Activated naive CD4-positive, alpha-beta T cell treated with anti-CD3 and anti-CD28 coated beads, Interleukin-2, amount 50 U/mL, for 24 hours (primary cell): ENCODE measurements around the gene ZC3H10.
"Not testable (repeated sequence)": the region's sequence is repeated elsewhere in the genome, so short reads cannot be mapped to it uniquely, and the experiment has no call there.

Source experiments
- H3K27ac Mint-ChIP-seq: one replicate; pipeline ENCODE4 v1.8.0; 2021; ENCODE audit warnings: mild to moderate bottlenecking, mixed read lengths
- H3K27me3 Mint-ChIP-seq: one replicate; pipeline ENCODE4 v1.8.0; 2021; ENCODE audit warnings: mixed read lengths
- H3K36me3 Mint-ChIP-seq: one replicate; pipeline ENCODE4 v1.8.0; 2021; ENCODE audit warnings: mixed read lengths
- H3K4me1 Mint-ChIP-seq: one replicate; pipeline ENCODE4 v1.8.0; 2021; ENCODE audit warnings: mixed read lengths
- H3K4me3 Mint-ChIP-seq: one replicate; pipeline ENCODE4 v1.8.0; 2021; ENCODE audit warnings: mild to moderate bottlenecking, mixed read lengths
- H3K9me3 Mint-ChIP-seq: one replicate; pipeline ENCODE4 v1.8.0; 2021; ENCODE audit warnings: mixed read lengths

Gene ZC3H10

GRCh38 chr12:56154246-56154771, 36.2 kb downstream of the ZC3H10 start:
- Mint-ChIP-seq H3K4me3 (no peak overlapping the region), H3K4me1 (peaks cover 44% of the 10 kb centered on the region), H3K27me3 (no peaks in the 10 kb centered on the region), H3K36me3 (peaks cover 5% of the 10 kb centered on the region), H3K27ac (no peak overlapping the region), H3K9me3 (no peaks in the 10 kb centered on the region)

- Mint-ChIP-seq H3K4me1 (peaks cover 49% of the 10 kb centered on the region), H3K4me3 (no peak overlapping the region), H3K9me3 (no peaks in the 10 kb centered on the region), H3K36me3 (peaks cover 5% of the 10 kb centered on the region), H3K27ac (no peak overlapping the region), H3K27me3 (no peaks in the 10 kb centered on the region)
These were observed 36.8 kb downstream of the ZC3H10 start for GRCh38 chr12:56154818-56155217.

GRCh38 chr12:56155256-56155845, 37.3 kb downstream of the ZC3H10 start:
- H3K27me3 Mint-ChIP-seq = no peaks in the 10 kb centered on the region
- peak overlapping the region; percentile 15 for H3K4me3 Mint-ChIP-seq
- H3K4me1 Mint-ChIP-seq = peaks cover 50% of the 10 kb centered on the region
- H3K36me3 Mint-ChIP-seq = peaks cover 5% of the 10 kb centered on the region
- no peaks in the 10 kb centered on the region for H3K9me3 Mint-ChIP-seq
- H3K27ac Mint-ChIP-seq = peak overlapping the region; percentile 59

- not testable (repeated sequence) for H3K36me3 Mint-ChIP-seq, H3K9me3 Mint-ChIP-seq, H3K27me3 Mint-ChIP-seq, H3K27ac Mint-ChIP-seq
- Mint-ChIP-seq H3K4me1 (peaks cover 52% of the 10 kb centered on the region), H3K4me3 (peak overlapping the region; percentile 91)
These were observed 38.6 kb downstream of the ZC3H10 start for GRCh38 chr12:56156464-56157200.

DNA sequence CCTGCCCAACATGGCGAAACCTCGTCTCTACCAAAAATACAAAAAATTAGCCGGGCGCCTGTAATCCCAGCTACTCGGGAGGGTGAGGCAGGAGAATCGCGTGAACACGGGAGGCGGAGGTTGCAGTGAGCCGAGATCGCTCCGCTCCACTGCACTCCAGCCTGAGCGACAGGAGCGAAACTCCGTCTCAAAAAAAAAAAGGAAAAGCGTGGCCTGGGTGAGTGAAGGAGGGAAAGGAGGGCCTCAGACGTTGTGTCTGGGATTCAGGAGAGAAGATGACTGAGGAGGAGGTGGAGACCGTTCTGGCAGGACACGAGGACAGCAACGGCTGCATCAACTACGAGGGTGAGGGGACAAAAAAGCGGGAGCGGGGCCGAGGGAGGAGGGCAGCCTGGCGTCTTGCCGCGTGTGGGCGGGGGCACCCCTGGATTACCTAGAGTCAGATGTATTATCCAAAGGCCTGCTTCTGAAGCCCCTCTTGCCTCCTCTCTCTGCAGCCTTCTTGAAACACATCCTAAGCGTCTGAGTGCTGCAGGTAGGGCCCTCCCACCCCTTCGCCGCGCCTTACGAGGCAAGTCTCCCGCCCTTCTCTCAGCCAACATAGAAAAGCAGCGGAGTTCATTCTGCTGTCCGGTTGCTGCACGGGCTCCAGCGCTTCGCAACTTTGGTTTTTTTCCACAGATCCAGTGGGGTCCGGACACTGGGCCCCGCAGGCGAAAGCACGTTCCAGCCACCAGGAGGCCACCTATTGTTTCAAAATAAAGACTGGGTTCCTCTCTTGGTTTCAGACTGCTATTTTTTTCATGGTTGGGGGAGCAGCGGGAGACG, 39.3 kb downstream of the ZC3H10 start:
- peaks cover 50% of the 10 kb centered on the region for H3K4me1 Mint-ChIP-seq
- peak overlapping the region; percentile 96 for H3K27ac Mint-ChIP-seq
- H3K9me3 Mint-ChIP-seq = no peaks in the 10 kb centered on the region
- peaks cover 10% of the 10 kb centered on the region for H3K36me3 Mint-ChIP-seq
- H3K27me3 Mint-ChIP-seq = no peaks in the 10 kb centered on the region
- H3K4me3 Mint-ChIP-seq = peak overlapping the region; percentile 91

GRCh38 chr12:56158029-56158925, 40.2 kb downstream of the ZC3H10 start, which contains the start of gene MYL6:
Gene MYL6 (plus strand): TSS chr12:56158359. CDS start chr12:56158402, 43 bp downstream.
- Mint-ChIP-seq H3K9me3 (no peaks in the 10 kb centered on the region), H3K4me3 (peak within 1 kb of the TSS; percentile 91), H3K4me1 (peaks cover 46% of the 10 kb centered on the region), H3K27ac (peak within 1 kb of the TSS; percentile 96), H3K27me3 (no peaks in the 10 kb centered on the region), H3K36me3 (peaks cover 11% of the 10 kb centered on the region)

GRCh38 chr12:56158926-56159461, 40.9 kb downstream of the ZC3H10 start:
- peak overlapping the region; percentile 87 for H3K27ac Mint-ChIP-seq
- peak overlapping the region; percentile 91 for H3K4me3 Mint-ChIP-seq
- no peaks in the 10 kb centered on the region for H3K27me3 Mint-ChIP-seq
- peaks cover 11% of the 10 kb centered on the region for H3K36me3 Mint-ChIP-seq
- H3K9me3 Mint-ChIP-seq = no peaks in the 10 kb centered on the region
- peaks cover 44% of the 10 kb centered on the region for H3K4me1 Mint-ChIP-seq

DNA sequence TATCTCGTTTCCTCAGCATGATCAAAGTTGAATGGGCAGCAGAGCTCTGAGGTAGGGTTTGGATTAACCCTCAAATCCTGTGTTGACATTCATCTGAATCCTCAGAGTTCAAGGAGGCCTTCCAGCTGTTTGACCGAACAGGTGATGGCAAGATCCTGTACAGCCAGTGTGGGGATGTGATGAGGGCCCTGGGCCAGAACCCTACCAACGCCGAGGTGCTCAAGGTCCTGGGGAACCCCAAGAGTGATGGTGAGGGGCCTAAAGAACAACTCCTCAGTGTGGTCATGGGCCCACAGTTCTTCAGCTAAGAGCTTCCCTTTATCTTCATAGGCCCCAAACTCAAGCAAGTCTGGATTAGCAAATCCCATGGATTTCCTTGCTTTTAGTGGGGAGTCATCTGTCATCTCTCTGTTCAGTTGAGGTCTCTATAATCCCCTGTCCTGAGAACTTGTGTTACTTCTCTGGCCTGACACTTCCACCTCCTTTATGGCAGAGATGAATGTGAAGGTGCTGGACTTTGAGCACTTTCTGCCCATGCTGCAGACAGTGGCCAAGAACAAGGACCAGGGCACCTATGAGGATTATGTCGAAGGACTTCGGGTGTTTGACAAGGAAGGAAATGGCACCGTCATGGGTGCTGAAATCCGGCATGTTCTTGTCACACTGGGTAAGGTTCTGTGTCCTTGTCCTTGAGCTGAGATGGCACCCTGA, 41.6 kb downstream of the ZC3H10 start:
- Mint-ChIP-seq H3K4me3 (peak overlapping the region; percentile 91), H3K27ac (peak overlapping the region; percentile 87), H3K4me1 (peaks cover 44% of the 10 kb centered on the region), H3K27me3 (no peaks in the 10 kb centered on the region), H3K9me3 (no peaks in the 10 kb centered on the region), H3K36me3 (peaks cover 11% of the 10 kb centered on the region)

DNA sequence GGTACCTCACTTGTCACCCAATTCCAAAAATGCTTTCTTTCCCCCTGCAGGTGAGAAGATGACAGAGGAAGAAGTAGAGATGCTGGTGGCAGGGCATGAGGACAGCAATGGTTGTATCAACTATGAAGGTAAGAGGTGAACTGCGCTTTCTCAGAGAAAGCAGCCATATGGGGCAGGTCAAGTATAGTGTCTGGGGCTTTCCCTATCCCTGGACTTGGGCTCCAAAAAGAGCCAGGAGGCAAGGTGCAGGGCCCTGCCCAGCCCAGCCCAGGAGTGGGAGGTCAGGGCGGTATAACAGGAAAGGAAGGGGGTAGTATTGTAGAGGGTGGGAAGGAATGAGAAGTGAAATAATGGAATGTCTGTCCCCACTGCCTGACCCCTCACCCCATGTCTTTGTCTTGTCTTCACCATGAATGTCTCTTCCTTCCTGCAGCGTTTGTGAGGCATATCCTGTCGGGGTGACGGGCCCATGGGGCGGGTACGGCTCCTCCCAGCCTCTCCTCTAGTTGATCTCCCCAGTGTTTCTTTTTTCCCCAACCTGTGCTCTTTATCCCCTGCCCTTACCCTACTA, 42.2 kb downstream of the ZC3H10 start:
- Mint-ChIP-seq H3K36me3 (peaks cover 11% of the 10 kb centered on the region), H3K4me1 (peaks cover 42% of the 10 kb centered on the region), H3K9me3 (no peaks in the 10 kb centered on the region), H3K27ac (peak overlapping the region; percentile 87), H3K4me3 (peak overlapping the region; percentile 91), H3K27me3 (no peaks in the 10 kb centered on the region)

GRCh38 chr12:56160894-56161689, 43.0 kb downstream of the ZC3H10 start:
- Mint-ChIP-seq H3K36me3 (peaks cover 14% of the 10 kb centered on the region), H3K27ac (peak overlapping the region; percentile 87), H3K27me3 (no peaks in the 10 kb centered on the region), H3K4me3 (peak overlapping the region; percentile 91), H3K4me1 (peaks cover 38% of the 10 kb centered on the region), H3K9me3 (no peaks in the 10 kb centered on the region)

GRCh38 chr12:56161690-56162351, 43.8 kb downstream of the ZC3H10 start:
- Mint-ChIP-seq H3K36me3 (peaks cover 14% of the 10 kb centered on the region), H3K27ac (peak overlapping the region; percentile 87)

GRCh38 chr12:56162468-56163290, 44.6 kb downstream of the ZC3H10 start:
- H3K4me1 Mint-ChIP-seq = peaks cover 30% of the 10 kb centered on the region
- H3K9me3 Mint-ChIP-seq = no peaks in the 10 kb centered on the region
- H3K4me3 Mint-ChIP-seq = no peak overlapping the region
- H3K27ac Mint-ChIP-seq = peak overlapping the region; percentile 47
- peaks cover 14% of the 10 kb centered on the region for H3K36me3 Mint-ChIP-seq
- H3K27me3 Mint-ChIP-seq = no peaks in the 10 kb centered on the region

More at GRCh38 chr12:56161690-56162351, 43.8 kb downstream of the ZC3H10 start:
- Mint-ChIP-seq H3K27me3 (no peaks in the 10 kb centered on the region), H3K4me1 (peaks cover 38% of the 10 kb centered on the region), H3K9me3 (no peaks in the 10 kb centered on the region), H3K4me3 (peak overlapping the region; percentile 53)
